Liver (tissue), 9 donors: Measurements from ENCODE around the gene RIOX2. TPM values are rescaled to one million over a fixed set of nuclear protein-coding genes. Genes with fewer than 3 reads are reported as not detected.
A peak's percentile ranks its signal among the peaks of the same experiment; 100 is the strongest.

Source experiments
- DNase-seq: peaks from one replicate; pipeline ENCODE4 v3.0.0-alpha.2; 2017; ENCODE audit warnings: low spot score
- H3K27ac ChIP-seq, 2 donors: one replicate each; pipeline ENCODE4 v1.7.0; 2013; ENCODE audit warnings: inconsistent platforms in 2 of 2, low read length in 2 of 2, control low read depth in 1 of 2, low read depth in 1 of 2, mild to moderate bottlenecking in 1 of 2
- H3K27me3 ChIP-seq, 4 donors: one replicate each; pipeline versions ENCODE4 v1.6.1 to v1.7.0; 2013; ENCODE audit warnings: low read length in 3 of 4, inconsistent platforms in 1 of 4, mild to moderate bottlenecking in 1 of 4, moderate library complexity in 1 of 4; ENCODE audit not compliant: control insufficient read depth in 4 of 4, insufficient read depth in 4 of 4
- H3K36me3 ChIP-seq, 4 donors: one replicate each; pipeline versions ENCODE4 v1.6.1 to v1.7.0; 2013; ENCODE audit warnings: low read length in 3 of 4, mild to moderate bottlenecking in 3 of 4, low read depth in 1 of 4, moderate library complexity in 1 of 4; ENCODE audit not compliant: control insufficient read depth in 4 of 4, insufficient read depth in 3 of 4
- H3K4me1 ChIP-seq, 4 donors: one replicate each; pipeline versions ENCODE4 v1.6.1 to v1.7.0; 2013; ENCODE audit warnings: low read length in 3 of 4, mild to moderate bottlenecking in 3 of 4, moderate library complexity in 1 of 4; ENCODE audit not compliant: control insufficient read depth in 4 of 4, insufficient read depth in 4 of 4
- H3K4me3 ChIP-seq, 3 donors: one replicate each; pipeline versions ENCODE4 v1.6.1 to v1.7.0; 2013; ENCODE audit warnings: low read length in 3 of 3, control low read depth in 1 of 3, low read depth in 1 of 3, mild to moderate bottlenecking in 1 of 3
- H3K9ac ChIP-seq, 2 donors: one replicate each; pipeline ENCODE4 v1.7.0; 2013; ENCODE audit warnings: low read length in 2 of 2, mild to moderate bottlenecking in 2 of 2, moderate library complexity in 2 of 2, control low read depth in 1 of 2, low read depth in 1 of 2
- H3K9me3 ChIP-seq, 4 donors: one replicate each; pipeline versions ENCODE4 v1.6.1 to v1.7.0; 2013; ENCODE audit warnings: low read length in 3 of 4; ENCODE audit not compliant: control insufficient read depth in 4 of 4
- CTCF ChIP-seq: fragments of 150-350 bp; IDR thresholded peaks from 2 replicates; pipeline ENCODE4 v1.5.1; 2017; ENCODE audit warnings: improper control_type of control experiment, low read depth, low read length; ENCODE audit not compliant: missing input control
- EGR1 ChIP-seq, 2 donors: IDR thresholded peaks; 2 replicates each; pipeline ENCODE4 v1.6.1; 2016 to 2018; ENCODE audit warnings: antibody characterized with exemption in 2 of 2, low read depth in 2 of 2
- HNF4A ChIP-seq, 2 donors: conservative IDR thresholded peaks; 2 replicates each; pipeline ENCODE4 v1.6.1; 2016; ENCODE audit warnings: antibody characterized with exemption in 2 of 2, mild to moderate bottlenecking in 2 of 2
- HNF4G ChIP-seq: IDR thresholded peaks from 2 replicates; pipeline ENCODE4 v1.6.1; 2016; ENCODE audit warnings: antibody characterized with exemption
- JUND ChIP-seq, 2 donors: IDR thresholded peaks; 2 replicates each; pipeline ENCODE4 v1.6.1; 2016; ENCODE audit warnings: antibody characterized with exemption in 2 of 2
- NR2F2 ChIP-seq: IDR thresholded peaks from 2 replicates; pipeline ENCODE4 v1.6.1; 2016; ENCODE audit warnings: antibody characterized with exemption
- REST ChIP-seq: IDR thresholded peaks from 2 replicates; pipeline ENCODE4 v1.6.1; 2016; ENCODE audit warnings: antibody characterized with exemption, mild to moderate bottlenecking
- RXRA ChIP-seq, 2 donors: IDR thresholded peaks; 2 replicates each; pipeline ENCODE4 v1.6.1; 2017 to 2018; ENCODE audit warnings: antibody characterized with exemption in 2 of 2, mild to moderate bottlenecking in 1 of 2
- SP1 ChIP-seq: IDR thresholded peaks from 2 replicates; pipeline ENCODE4 v1.6.1; 2018; ENCODE audit warnings: antibody characterized with exemption, mild to moderate bottlenecking
- TAF1 ChIP-seq: conservative IDR thresholded peaks from 2 replicates; pipeline ENCODE4 v1.6.1; 2016; ENCODE audit warnings: antibody characterized with exemption, mild to moderate bottlenecking
- YY1 ChIP-seq: IDR thresholded peaks from 2 replicates; pipeline ENCODE4 v1.6.1; 2016; ENCODE audit warnings: antibody characterized with exemption, mild to moderate bottlenecking
- WGBS: extraction: QIAGEN DNeasy Blood & Tissue Kit; methylation state at CpG from one replicate; pipeline ENCODE4 v1.1.7; 2013; 5-methylcytosine and 5-hydroxymethylcytosine counted together
- polyA plus RNA-seq, 2 donors: library from polyadenylated mRNA; stranded (reverse) in 1 of 2; unstranded in 1 of 2; fragments of 200-250 nt in 1 of 2; fragments of >200 nt in 1 of 2; fragmentation: Nextera tagmentation in 1 of 2; extraction: Ambion mirVana in 1 of 2; gene quantifications; one replicate each; pipeline versions ENCODE4 v1.2.1 to v1.2.3, GENCODE V29; 2013 to 2015
- total RNA-seq, 2 donors: library from RNA; depleted of rRNA; stranded (reverse); fragments of >200 nt; gene quantifications; one replicate each; pipeline ENCODE4 v1.2.3, GENCODE V29; 2014
- donor health status: healthy.
- donor health status: healthy.
- donor health status: healthy.
- donor health status: healthy.
- donor health status: healthy.

The RIOX2 gene
- total and polyA plus RNA-seq, 4 donors = 8.2 to 19.9 (median 11.0) TPM

- Histone ChIP-seq H3K4me3 (no peak overlapping the region), H3K9ac (no peak overlapping the region), H3K9me3 (no peaks in the 10 kb centered on the region), H3K27me3 (no peaks in the 10 kb centered on the region), H3K4me1 (peaks cover 0 to 6% (median 3%) of the 10 kb centered on the region in 4 donors), H3K36me3 (no peaks in the 10 kb centered on the region), H3K27ac (no peak overlapping the region)
- TF ChIP-seq RXRA (IDR thresholded peaks at IDR 0.05) (no peak), HNF4A (conservative IDR thresholded peaks at IDR 0.05) (no peak), REST (no peak), YY1 (no peak), TAF1 (no peak)
- 93% methylated on average over 5 of the region's 5 CpGs for WGBS
- DNase-seq = no peak
Observed at GRCh38 chr3:97999103-97999502, 26.9 kb upstream of the RIOX2 start.

GRCh38 chr3:97996988-97997387, 24.8 kb upstream of the RIOX2 start:
- DNase-seq = no peak
- H3K27ac ChIP-seq = no peak overlapping the region
- no peaks in the 10 kb centered on the region for H3K27me3 ChIP-seq
- no peaks in the 10 kb centered on the region for H3K9me3 ChIP-seq
- peaks cover 0 to 6% (median 3%) of the 10 kb centered on the region in 4 donors for H3K4me1 ChIP-seq
- no peak overlapping the region for H3K9ac ChIP-seq
- no peak overlapping the region for H3K4me3 ChIP-seq
- no peaks in the 10 kb centered on the region for H3K36me3 ChIP-seq
- TF ChIP-seq NR2F2 (no peak), EGR1 (IDR thresholded peaks at IDR 0.05; ENCODE audit: low read depth in 2 of 2) (no peak), JUND (IDR thresholded peaks at IDR 0.05) (no peak), YY1 (no peak), HNF4G (no peak), CTCF (no peak)
- WGBS = 92% methylated on average over 4 of the region's 4 CpGs

GRCh38 chr3:97994328-97994945, 22.2 kb upstream of the RIOX2 start:
- TF ChIP-seq HNF4A (conservative IDR thresholded peaks at IDR 0.05) (peak; percentile 50 to 64), NR2F2 (no peak), SP1 (peak; percentile 35)
- no peak overlapping the region for H3K27ac ChIP-seq
- WGBS = 50% methylated on average over 2 of the region's 2 CpGs
- H3K36me3 ChIP-seq = no peaks in the 10 kb centered on the region
- H3K4me3 ChIP-seq = no peak overlapping the region
- H3K9ac ChIP-seq = no peak overlapping the region
- H3K9me3 ChIP-seq = no peaks in the 10 kb centered on the region
- peaks cover 0 to 9% (median 3%) of the 10 kb centered on the region in 4 donors for H3K4me1 ChIP-seq
- DNase-seq = no peak
- no peaks in the 10 kb centered on the region for H3K27me3 ChIP-seq
